ENCODE measurements around the gene SAMD13.

Gene SAMD13

DNA sequence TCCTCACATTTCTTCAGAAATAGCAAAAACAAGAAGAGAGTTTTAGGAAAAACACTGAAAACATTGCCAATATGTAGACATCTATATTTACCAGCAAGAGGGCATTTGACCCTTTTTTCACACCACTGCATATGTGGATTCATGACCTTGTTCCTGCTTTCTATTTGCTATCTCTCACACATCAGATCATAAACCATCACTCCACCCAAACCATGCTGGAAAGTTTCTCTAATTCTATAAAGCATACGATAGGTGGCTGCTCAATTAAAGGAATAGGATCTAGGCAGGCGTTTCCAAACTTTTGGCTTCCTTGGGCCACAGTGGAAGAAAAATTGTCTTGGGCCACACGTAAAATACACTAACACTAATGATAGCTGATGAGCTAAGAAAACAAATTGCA lies 35.6 kb upstream of the SAMD13 start:
- no peaks in the 10 kb centered on the region for H3K27me3 ChIP-seq (ENCODE audit: control insufficient read depth in 5 of 5, insufficient read depth in 4 of 5, low read length in 5 of 5)
- H3K27ac ChIP-seq (ENCODE audit: low read depth, low read length), result no peak overlapping the region
- H3K4me1 ChIP-seq (ENCODE audit: control insufficient read depth in 5 of 5, insufficient read depth in 5 of 5, low read length in 5 of 5), result no peaks in the 10 kb centered on the region
- no peak overlapping the region for H3K9ac ChIP-seq (ENCODE audit: low read length in 5 of 5)
- no peaks in the 10 kb centered on the region for H3K9me3 ChIP-seq (ENCODE audit: control insufficient read depth in 5 of 5, low read length in 5 of 5)
- H3K36me3 ChIP-seq (ENCODE audit: control insufficient read depth in 5 of 5, insufficient read depth in 5 of 5, low read length in 5 of 5), result no peaks in the 10 kb centered on the region
- H3K4me3 ChIP-seq (ENCODE audit: low read depth in 1 of 5, low read length in 5 of 5), result no peak overlapping the region

DNA sequence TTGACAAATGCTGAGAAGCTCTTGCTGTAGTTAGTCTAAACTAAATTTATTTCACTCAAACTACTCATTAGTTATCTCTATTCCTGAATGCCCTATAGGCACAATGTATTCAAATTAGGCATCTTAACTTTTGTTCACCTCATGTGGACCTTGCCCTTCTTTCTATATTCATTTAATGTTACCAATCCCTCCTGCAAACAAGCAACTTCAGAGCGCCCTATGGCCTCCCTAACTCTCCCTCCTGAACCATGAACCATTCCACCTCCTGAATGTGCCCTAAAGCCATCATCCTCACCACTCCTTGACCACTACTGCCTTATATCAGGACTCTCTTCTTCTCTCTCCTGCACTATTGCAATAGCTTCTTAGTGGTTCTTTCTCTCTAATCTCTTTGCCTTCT lies 34.8 kb upstream of the SAMD13 start:
- H3K36me3 ChIP-seq (ENCODE audit: control insufficient read depth in 5 of 5, insufficient read depth in 5 of 5, low read length in 5 of 5), result no peaks in the 10 kb centered on the region
- H3K27ac ChIP-seq (ENCODE audit: low read depth, low read length), result no peak overlapping the region
- no peaks in the 10 kb centered on the region for H3K9me3 ChIP-seq (ENCODE audit: control insufficient read depth in 5 of 5, low read length in 5 of 5)
- no peaks in the 10 kb centered on the region for H3K4me1 ChIP-seq (ENCODE audit: control insufficient read depth in 5 of 5, insufficient read depth in 5 of 5, low read length in 5 of 5)
- H3K4me3 ChIP-seq (ENCODE audit: low read depth in 1 of 5, low read length in 5 of 5), result no peak overlapping the region
- H3K27me3 ChIP-seq (ENCODE audit: control insufficient read depth in 5 of 5, insufficient read depth in 4 of 5, low read length in 5 of 5), result no peaks in the 10 kb centered on the region
- no peak overlapping the region for H3K9ac ChIP-seq (ENCODE audit: low read length in 5 of 5)

DNA sequence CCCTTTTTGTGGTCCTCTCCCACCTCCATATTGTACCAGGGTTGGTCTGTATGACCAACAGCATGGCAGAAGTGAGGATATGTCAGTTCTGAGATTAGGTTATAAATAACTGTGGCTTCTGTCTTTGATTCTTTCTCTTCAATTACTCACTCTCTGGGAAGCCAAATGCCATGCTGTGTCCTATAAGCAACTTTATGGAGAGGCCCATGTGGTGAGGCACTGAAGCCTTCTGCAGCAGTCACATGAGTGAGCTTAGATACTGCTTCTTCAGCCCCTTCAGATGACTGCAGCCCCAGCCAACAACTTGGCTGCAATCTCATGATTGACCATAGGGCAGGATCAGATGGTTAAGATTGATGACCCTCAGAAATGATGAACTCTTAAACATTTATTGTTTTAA lies 34.0 kb upstream of the SAMD13 start:
- no peak overlapping the region for H3K4me3 ChIP-seq (ENCODE audit: low read depth in 1 of 5, low read length in 5 of 5)
- H3K27ac ChIP-seq (ENCODE audit: low read depth, low read length), result no peak overlapping the region
- H3K9ac ChIP-seq (ENCODE audit: low read length in 5 of 5), result no peak overlapping the region
- H3K9me3 ChIP-seq (ENCODE audit: control insufficient read depth in 5 of 5, low read length in 5 of 5), result no peaks in the 10 kb centered on the region
- no peaks in the 10 kb centered on the region for H3K4me1 ChIP-seq (ENCODE audit: control insufficient read depth in 5 of 5, insufficient read depth in 5 of 5, low read length in 5 of 5)
- no peaks in the 10 kb centered on the region for H3K27me3 ChIP-seq (ENCODE audit: control insufficient read depth in 5 of 5, insufficient read depth in 4 of 5, low read length in 5 of 5)
- no peaks in the 10 kb centered on the region for H3K36me3 ChIP-seq (ENCODE audit: control insufficient read depth in 5 of 5, insufficient read depth in 5 of 5, low read length in 5 of 5)

DNA sequence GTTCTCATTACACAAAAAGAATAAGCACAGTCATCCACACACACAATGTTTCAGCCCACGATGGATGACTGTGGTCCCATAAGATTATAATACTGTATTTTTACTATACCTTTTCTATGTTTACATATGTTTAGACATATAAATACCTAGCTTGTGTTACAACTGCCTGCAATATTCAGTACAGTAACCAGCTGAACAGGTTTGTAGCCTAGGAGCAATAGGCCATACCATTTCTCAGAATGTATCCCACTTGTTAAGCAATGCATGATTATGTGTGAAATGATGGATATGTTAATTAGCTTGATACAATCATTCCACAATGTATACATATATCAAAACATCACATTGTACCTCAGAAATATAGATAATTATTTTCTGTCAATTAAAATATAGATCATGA lies 33.2 kb upstream of the SAMD13 start:
- Histone ChIP-seq H3K36me3 (ENCODE audit: control insufficient read depth in 5 of 5, insufficient read depth in 5 of 5, low read length in 5 of 5) (no peaks in the 10 kb centered on the region), H3K4me3 (ENCODE audit: low read depth in 1 of 5, low read length in 5 of 5) (no peak overlapping the region), H3K4me1 (ENCODE audit: control insufficient read depth in 5 of 5, insufficient read depth in 5 of 5, low read length in 5 of 5) (no peaks in the 10 kb centered on the region), H3K9ac (ENCODE audit: low read length in 5 of 5) (no peak overlapping the region), H3K27me3 (ENCODE audit: control insufficient read depth in 5 of 5, insufficient read depth in 4 of 5, low read length in 5 of 5) (no peaks in the 10 kb centered on the region), H3K27ac (ENCODE audit: low read depth, low read length) (no peak overlapping the region), H3K9me3 (ENCODE audit: control insufficient read depth in 5 of 5, low read length in 5 of 5) (no peaks in the 10 kb centered on the region)

DNA sequence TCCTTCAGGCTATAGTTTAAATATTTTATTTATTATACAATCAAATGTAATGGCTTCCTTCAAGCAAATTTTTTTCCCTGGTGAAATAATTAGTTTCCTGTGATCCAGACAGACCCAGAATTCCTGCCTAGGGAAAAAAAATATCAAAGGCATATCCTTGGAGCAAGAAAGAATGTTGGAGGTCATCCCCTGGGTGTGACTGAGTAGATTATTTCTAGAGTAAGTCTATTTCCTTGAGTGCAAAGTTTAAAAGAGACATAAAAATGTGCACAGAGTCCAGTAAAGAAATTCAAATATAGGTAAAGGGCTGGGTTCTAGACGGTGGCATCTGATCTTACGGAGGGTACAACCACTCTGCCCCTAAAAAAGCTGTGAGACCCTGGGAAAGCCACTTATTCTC lies 32.2 kb upstream of the SAMD13 start:
- H3K4me3 ChIP-seq (ENCODE audit: low read depth in 1 of 5, low read length in 5 of 5), result no peak overlapping the region
- H3K4me1 ChIP-seq (ENCODE audit: control insufficient read depth in 5 of 5, insufficient read depth in 5 of 5, low read length in 5 of 5), result no peaks in the 10 kb centered on the region
- H3K27ac ChIP-seq (ENCODE audit: low read depth, low read length), result no peak overlapping the region
- H3K36me3 ChIP-seq (ENCODE audit: control insufficient read depth in 5 of 5, insufficient read depth in 5 of 5, low read length in 5 of 5), result no peaks in the 10 kb centered on the region
- no peak overlapping the region for H3K9ac ChIP-seq (ENCODE audit: low read length in 5 of 5)
- H3K27me3 ChIP-seq (ENCODE audit: control insufficient read depth in 5 of 5, insufficient read depth in 4 of 5, low read length in 5 of 5), result no peaks in the 10 kb centered on the region
- no peaks in the 10 kb centered on the region for H3K9me3 ChIP-seq (ENCODE audit: control insufficient read depth in 5 of 5, low read length in 5 of 5)

DNA sequence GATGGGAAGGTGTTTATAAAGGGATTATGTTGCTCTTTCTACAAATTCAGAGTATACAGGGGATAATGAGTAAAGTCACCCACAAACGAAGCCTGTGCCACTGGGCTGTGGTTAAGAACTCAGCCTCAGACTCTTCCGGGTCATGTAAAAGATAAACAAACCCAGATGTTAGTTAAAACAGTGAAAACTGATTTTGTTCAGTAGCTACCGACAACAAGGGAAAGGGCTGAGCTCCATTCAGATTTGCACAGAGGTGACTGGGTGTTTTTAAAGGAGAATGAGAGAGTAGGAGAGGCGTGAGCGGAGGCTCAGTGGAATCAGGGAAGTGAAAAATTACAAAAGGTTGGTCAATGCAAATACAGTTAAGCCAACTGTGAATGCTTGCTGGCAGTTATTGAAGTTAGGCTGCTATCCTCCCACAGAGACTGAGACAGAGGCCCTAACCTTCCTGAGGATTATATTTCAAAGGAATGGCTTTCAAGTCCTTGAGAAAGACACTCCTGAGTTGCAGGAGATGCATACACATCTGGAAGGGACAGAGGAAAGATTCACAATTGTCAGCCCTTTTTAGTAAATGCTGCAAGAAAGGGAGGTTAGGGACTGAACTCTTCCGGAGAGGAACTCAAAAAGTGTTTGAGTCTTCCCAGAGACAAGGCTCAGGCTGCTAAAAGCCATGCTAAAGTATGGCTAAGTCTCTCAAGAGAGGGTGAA lies 29.9 kb upstream of the SAMD13 start:
- H3K4me1 ChIP-seq (ENCODE audit: control insufficient read depth in 5 of 5, insufficient read depth in 5 of 5, low read length in 5 of 5), result no peaks in the 10 kb centered on the region
- H3K4me3 ChIP-seq (ENCODE audit: low read depth in 1 of 5, low read length in 5 of 5), result no peak overlapping the region
- peaks cover 0 to 2% (median 0%) of the 10 kb centered on the region in 5 donors for H3K27me3 ChIP-seq (ENCODE audit: control insufficient read depth in 5 of 5, insufficient read depth in 4 of 5, low read length in 5 of 5)
- H3K27ac ChIP-seq (ENCODE audit: low read depth, low read length), result no peak overlapping the region
- no peaks in the 10 kb centered on the region for H3K36me3 ChIP-seq (ENCODE audit: control insufficient read depth in 5 of 5, insufficient read depth in 5 of 5, low read length in 5 of 5)
- no peak overlapping the region for H3K9ac ChIP-seq (ENCODE audit: low read length in 5 of 5)
- H3K9me3 ChIP-seq (ENCODE audit: control insufficient read depth in 5 of 5, low read length in 5 of 5), result no peaks in the 10 kb centered on the region

DNA sequence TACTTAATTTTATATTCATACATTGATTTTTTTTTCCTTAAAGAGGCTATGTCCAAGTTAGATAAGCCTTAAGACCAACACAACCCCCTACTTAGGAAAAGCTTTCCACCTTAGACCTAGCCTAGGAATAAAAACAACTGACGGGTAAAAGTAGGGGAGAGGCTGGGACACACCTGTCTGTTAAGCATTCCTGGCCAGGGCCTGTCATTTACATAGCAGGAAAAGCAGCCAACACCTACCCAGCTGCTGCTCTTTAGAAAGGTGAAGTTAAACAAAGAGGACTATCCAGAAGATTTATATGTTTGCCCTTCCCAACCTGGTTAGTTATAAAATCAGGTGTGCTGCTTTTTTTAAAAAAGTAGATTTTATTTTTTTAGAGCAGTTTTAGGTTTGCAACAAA lies 29.1 kb upstream of the SAMD13 start:
- Histone ChIP-seq H3K36me3 (ENCODE audit: control insufficient read depth in 5 of 5, insufficient read depth in 5 of 5, low read length in 5 of 5) (no peaks in the 10 kb centered on the region), H3K4me1 (ENCODE audit: control insufficient read depth in 5 of 5, insufficient read depth in 5 of 5, low read length in 5 of 5) (no peaks in the 10 kb centered on the region), H3K9ac (ENCODE audit: low read length in 5 of 5) (no peak overlapping the region), H3K9me3 (ENCODE audit: control insufficient read depth in 5 of 5, low read length in 5 of 5) (no peaks in the 10 kb centered on the region), H3K4me3 (ENCODE audit: low read depth in 1 of 5, low read length in 5 of 5) (no peak overlapping the region), H3K27me3 (ENCODE audit: control insufficient read depth in 5 of 5, insufficient read depth in 4 of 5, low read length in 5 of 5) (peaks cover 0 to 2% (median 0%) of the 10 kb centered on the region in 5 donors), H3K27ac (ENCODE audit: low read depth, low read length) (no peak overlapping the region)

DNA sequence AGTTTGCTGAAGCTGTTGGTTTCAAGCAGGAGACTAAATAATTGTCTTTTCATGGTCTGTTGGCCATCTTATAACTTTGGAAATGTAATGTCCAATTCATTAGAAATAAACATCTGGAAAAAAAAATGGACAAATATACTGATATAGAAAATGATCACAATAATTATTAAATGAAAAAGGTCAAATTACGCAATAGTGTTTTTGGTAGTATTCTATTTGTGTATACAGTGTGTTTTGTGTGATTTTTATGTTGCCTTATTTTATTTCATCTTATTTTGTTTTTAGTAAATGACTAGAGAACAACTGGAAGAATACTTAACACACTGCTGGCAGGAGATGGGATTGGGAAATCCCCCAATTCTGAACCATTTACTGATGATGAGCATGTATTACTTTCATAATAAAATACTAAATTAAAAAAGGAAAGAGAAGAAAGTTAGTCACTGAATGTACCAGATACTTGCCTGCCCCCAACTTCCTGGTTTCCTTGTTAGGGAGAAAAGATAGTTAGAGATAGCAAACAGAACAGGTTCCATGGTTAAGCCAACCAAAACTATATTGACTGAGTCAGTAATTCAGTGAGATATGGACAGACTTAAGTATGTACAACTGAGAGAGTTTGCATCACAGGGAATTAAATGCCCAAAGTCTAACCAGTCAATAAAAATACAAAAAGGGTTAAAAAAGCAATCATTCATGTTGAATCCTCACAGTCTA lies 24.0 kb upstream of the SAMD13 start:
- Histone ChIP-seq H3K9me3 (ENCODE audit: control insufficient read depth in 5 of 5, low read length in 5 of 5) (no peaks in the 10 kb centered on the region), H3K4me1 (ENCODE audit: control insufficient read depth in 5 of 5, insufficient read depth in 5 of 5, low read length in 5 of 5) (no peaks in the 10 kb centered on the region), H3K27ac (ENCODE audit: low read depth, low read length) (no peak overlapping the region), H3K36me3 (ENCODE audit: control insufficient read depth in 5 of 5, insufficient read depth in 5 of 5, low read length in 5 of 5) (no peaks in the 10 kb centered on the region), H3K9ac (ENCODE audit: low read length in 5 of 5) (no peak overlapping the region), H3K4me3 (ENCODE audit: low read depth in 1 of 5, low read length in 5 of 5) (no peak overlapping the region), H3K27me3 (ENCODE audit: control insufficient read depth in 5 of 5, insufficient read depth in 4 of 5, low read length in 5 of 5) (peaks cover 0 to 2% (median 0%) of the 10 kb centered on the region in 5 donors)

DNA sequence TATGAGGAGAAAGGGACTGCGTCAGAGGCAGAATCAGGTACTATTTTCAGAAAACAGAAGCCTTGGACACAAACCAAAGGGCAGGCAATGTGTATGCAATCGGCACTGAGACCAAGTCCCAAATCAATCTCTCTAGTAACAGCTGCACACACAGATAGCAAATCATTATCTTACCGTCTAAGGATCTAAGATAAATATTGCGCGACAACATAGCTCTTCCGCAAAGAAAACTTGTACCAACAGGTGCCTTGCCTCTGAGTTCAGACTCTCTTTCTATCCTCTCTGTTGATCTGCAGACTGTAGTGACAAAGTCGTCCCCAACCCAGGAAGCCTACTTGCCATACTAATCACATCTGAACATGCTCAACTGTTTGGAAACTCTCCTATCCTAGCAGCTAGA lies 22.6 kb upstream of the SAMD13 start:
- Histone ChIP-seq H3K36me3 (ENCODE audit: control insufficient read depth in 5 of 5, insufficient read depth in 5 of 5, low read length in 5 of 5) (no peaks in the 10 kb centered on the region), H3K4me3 (ENCODE audit: low read depth in 1 of 5, low read length in 5 of 5) (no peak overlapping the region), H3K9ac (ENCODE audit: low read length in 5 of 5) (no peak overlapping the region), H3K27ac (ENCODE audit: low read depth, low read length) (no peak overlapping the region), H3K4me1 (ENCODE audit: control insufficient read depth in 5 of 5, insufficient read depth in 5 of 5, low read length in 5 of 5) (no peaks in the 10 kb centered on the region), H3K9me3 (ENCODE audit: control insufficient read depth in 5 of 5, low read length in 5 of 5) (no peaks in the 10 kb centered on the region), H3K27me3 (ENCODE audit: control insufficient read depth in 5 of 5, insufficient read depth in 4 of 5, low read length in 5 of 5) (peaks cover 0 to 2% (median 0%) of the 10 kb centered on the region in 5 donors)

DNA sequence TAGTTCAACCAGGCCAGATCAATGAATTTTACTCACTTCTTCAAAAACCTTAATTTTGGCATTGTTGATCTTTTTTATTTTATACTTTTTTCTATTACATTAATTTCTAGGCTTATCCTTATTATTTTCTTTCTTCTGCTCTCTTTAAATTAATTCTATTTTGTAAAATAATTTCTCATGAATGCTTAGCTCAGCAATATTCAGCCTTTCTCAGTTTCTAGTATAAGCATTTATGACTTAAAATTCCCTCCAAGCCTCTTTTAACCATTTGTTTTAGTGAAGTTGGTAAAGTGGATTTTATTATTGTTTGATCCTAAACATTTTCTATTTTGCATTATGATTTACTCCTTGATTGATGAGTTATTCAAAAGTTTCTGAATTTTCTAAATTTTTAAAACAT lies 20.6 kb upstream of the SAMD13 start:
- Histone ChIP-seq H3K27me3 (ENCODE audit: control insufficient read depth in 5 of 5, insufficient read depth in 4 of 5, low read length in 5 of 5) (no peaks in the 10 kb centered on the region), H3K36me3 (ENCODE audit: control insufficient read depth in 5 of 5, insufficient read depth in 5 of 5, low read length in 5 of 5) (no peaks in the 10 kb centered on the region), H3K4me3 (ENCODE audit: low read depth in 1 of 5, low read length in 5 of 5) (no peak overlapping the region), H3K4me1 (ENCODE audit: control insufficient read depth in 5 of 5, insufficient read depth in 5 of 5, low read length in 5 of 5) (no peaks in the 10 kb centered on the region), H3K27ac (ENCODE audit: low read depth, low read length) (no peak overlapping the region), H3K9me3 (ENCODE audit: control insufficient read depth in 5 of 5, low read length in 5 of 5) (no peaks in the 10 kb centered on the region), H3K9ac (ENCODE audit: low read length in 5 of 5) (no peak overlapping the region)

All from subcutaneous abdominal adipose tissue (tissue), 5 donors.